HepG2 (cell line): ENCODE results near the gene GOLGA7B. TPM values are rescaled to one million over a fixed set of nuclear protein-coding genes. Genes with fewer than 3 reads are reported as not detected.

Experiments used
- ATAC-seq: fragments of 200-7000 bp; cut with Tn5 transposase; 3 replicates; pipeline ENCODE4 v1.9.1; 2020; ENCODE audit warnings: mild to moderate bottlenecking, moderate library complexity
- Bru-seq: library from RNA; stranded (reverse); fragments of 400-500 nt; gene quantifications from one replicate; lab custom pipeline; 2021; lab: Mats Ljungman, UMichigan
- BruChase-seq, 2 experiments: library from RNA; stranded (reverse); fragments of 400-500 nt; gene quantifications; one replicate each; lab custom pipeline; 2021; lab: Mats Ljungman, UMichigan
- BruUV-seq: library from RNA; stranded (reverse); fragments of 400-500 nt; replicated peaks from 2 replicates; lab custom pipeline; 2021; lab: Mats Ljungman, UMichigan
- CTCF ChIA-PET: fragments of 300-600 bp; formaldehyde crosslinking; extraction: SDS; loops from one replicate; lab custom pipeline; 2021; ENCODE audit warnings: low total read pairs, inconsistent platforms, low intra/inter-chr PET ratio; lab: Yijun Ruan, JAX
- POLR2A ChIA-PET: fragments of 350-600 bp; sonication (Branson Sonifier 250); formaldehyde crosslinking; loops from one replicate; lab custom pipeline; 2020; ENCODE audit warnings: antibody characterized with exemption, inconsistent platforms; lab: Yijun Ruan, JAX
- DNase-seq: peaks from one replicate; pipeline ENCODE4 v3.0.0-alpha.2; 2015; ENCODE audit warnings: low spot score
- FAIRE-seq: peaks from 3 replicates; lab custom pipeline; 2011; peaks lifted over from hg19 to GRCh38; lab: Jason Lieb, UNC
- H2AFZ ChIP-seq: one replicate; pipeline ENCODE4 v1.6.1; 2011; ENCODE audit warnings: low read length, inconsistent platforms
- H3K27ac ChIP-seq: fragments of 300-600 bp; 3 replicates; pipeline ENCODE4 v1.8.0; 2011; ENCODE audit warnings: mixed run types, mild to moderate bottlenecking, mixed read lengths, low read length, inconsistent platforms; ENCODE audit not compliant: insufficient read depth; ENCODE audit errors: extremely low read length
- H3K27me3 ChIP-seq, 2 experiments: fragments of 200-600 bp in 1 of 2; 2 replicates in 1 of 2; 3 replicates in 1 of 2; pipeline versions ENCODE4 v1.6.0 to v1.8.0; 2011; ENCODE audit warnings: low read length in 2 of 2, mild to moderate bottlenecking in 2 of 2, moderate library complexity in 2 of 2, inconsistent platforms in 1 of 2; ENCODE audit not compliant: insufficient read depth in 2 of 2, control insufficient read depth in 1 of 2
- H3K36me3 ChIP-seq, 2 experiments: fragments of 200-600 bp in 1 of 2; replicated peaks in 1 of 2; 2 replicates in 1 of 2; 3 replicates in 1 of 2; pipeline versions ENCODE4 v1.5.1 to v1.8.0; 2011; ENCODE audit warnings: low read length in 2 of 2, inconsistent platforms in 1 of 2; ENCODE audit not compliant: insufficient read depth in 2 of 2, control insufficient read depth in 1 of 2
- H3K4me1 ChIP-seq: 2 replicates; pipeline ENCODE4 v1.5.1; 2012; ENCODE audit warnings: low read length, inconsistent platforms; ENCODE audit not compliant: insufficient read depth
- H3K4me2 ChIP-seq: 2 replicates; pipeline ENCODE4 v1.6.0; 2011; ENCODE audit warnings: low read depth, low read length, inconsistent platforms
- H3K4me3 ChIP-seq, 3 experiments: fragments of 200-600 bp in 1 of 3; sonication (generic), shearing (Covaris generic) in 1 of 3; replicated peaks in 1 of 3; 2 replicates each; pipeline ENCODE4 v1.5.1; 2011 to 2016; ENCODE audit warnings: low read length in 3 of 3, inconsistent platforms in 2 of 3, low read depth in 2 of 3, mild to moderate bottlenecking in 2 of 3, control low read depth in 1 of 3, mixed read lengths in 1 of 3; ENCODE audit not compliant: insufficient read depth in 1 of 3
- H3K79me2 ChIP-seq: one replicate; pipeline ENCODE4 v1.6.1; 2011; ENCODE audit warnings: low read length, inconsistent platforms; ENCODE audit not compliant: insufficient read depth
- H3K9ac ChIP-seq: 2 replicates; pipeline ENCODE4 v1.6.0; 2011; ENCODE audit warnings: mild to moderate bottlenecking, low read depth, low read length, inconsistent platforms; ENCODE audit not compliant: insufficient read depth
- H3K9me3 ChIP-seq: 2 replicates; pipeline ENCODE4 v1.5.1; 2012; ENCODE audit warnings: mild to moderate bottlenecking, low read length
- H4K20me1 ChIP-seq: 2 replicates; pipeline ENCODE4 v1.6.0; 2011; ENCODE audit warnings: inconsistent platforms, mild to moderate bottlenecking, low read length, moderate library complexity; ENCODE audit not compliant: insufficient read depth
- HES4 ChIP-seq: sonication (generic); formaldehyde crosslinking; IDR thresholded peaks from 2 replicates; pipeline ENCODE4 v1.9.0; 2021; ENCODE audit warnings: mild to moderate bottlenecking, missing genetic modification reagents, borderline replicate concordance
- KLF16 ChIP-seq, 2 experiments: sonication (generic) in 1 of 2; formaldehyde crosslinking in 1 of 2; IDR thresholded peaks; 2 replicates each; pipeline versions ENCODE4 v1.6.1 to v1.8.0; 2016 to 2023; ENCODE audit warnings: missing genetic modification reagents in 2 of 2, missing compliant biosample characterization in 1 of 2
- SALL1 ChIP-seq: sonication (generic); formaldehyde crosslinking; IDR thresholded peaks from 2 replicates; pipeline ENCODE4 v1.8.0; 2022; ENCODE audit warnings: mild to moderate bottlenecking, missing genetic modification reagents
- SP5 ChIP-seq: IDR thresholded peaks from 2 replicates; pipeline ENCODE4 v1.6.1; 2016; ENCODE audit warnings: low read depth, borderline replicate concordance
- TMF1 ChIP-seq: sonication (generic); formaldehyde crosslinking; IDR thresholded peaks from 2 replicates; pipeline ENCODE4 v1.8.1; 2022; ENCODE audit warnings: low read depth, missing genetic modification reagents
- ZFP82 ChIP-seq: sonication (generic); formaldehyde crosslinking; IDR thresholded peaks from 2 replicates; pipeline ENCODE4 v1.5.1; 2020; ENCODE audit warnings: mild to moderate bottlenecking, missing genetic modification reagents, borderline replicate concordance
- ZMYM4 ChIP-seq: sonication (generic); formaldehyde crosslinking; IDR thresholded peaks from 2 replicates; pipeline ENCODE4 v1.8.1; 2023; ENCODE audit warnings: mild to moderate bottlenecking, missing genetic modification reagents
- ZNF180 ChIP-seq: sonication (generic); formaldehyde crosslinking; IDR thresholded peaks from 2 replicates; pipeline ENCODE4 v1.4.0; 2020; ENCODE audit warnings: low read depth, missing genetic modification reagents, borderline replicate concordance
- WGBS: methylation state at CpG from one replicate; pipeline ENCODE4 v1.1.6; 2017; ENCODE audit warnings: low lambda C conversion rate; 5-methylcytosine and 5-hydroxymethylcytosine counted together
- in situ Hi-C: cut with HindIII; loops from 2 replicates; pipeline ENCODE4 v1.10.0; 2017; ENCODE audit warnings: low pct_unique_long_range_greater_than_20kb; ENCODE audit not compliant: extremely low pct_ligation_motif_present
- intact Hi-C: fragments of 100-400 bp; cut with micrococcal nuclease; formaldehyde crosslinking; loops from one replicate; pipeline ENCODE4 v1.10.0; 2022; ENCODE audit not compliant: unreplicated experiment
- long read RNA-seq, 2 experiments: library from RNA in 1 of 2; library from polyadenylated mRNA in 1 of 2; stranded (forward) in 1 of 2; unstranded in 1 of 2; transcript quantifications; one replicate each; pipeline ENCODE4 v2.0.0, GENCODE V29; 2019 to 2022
- polyA minus RNA-seq, 3 experiments: library from RNA; depleted of rRNA, polyadenylated mRNA; stranded (reverse); fragments of >200 nt; gene quantifications; 2 replicates each; pipeline ENCODE4 v1.2.3, GENCODE V29; 2011; ENCODE audit warnings: low replicate concordance in 1 of 3
- polyA plus RNA-seq, 8 experiments: library from polyadenylated mRNA; depleted of rRNA in 3 of 8; stranded (reverse) in 7 of 8; unstranded in 1 of 8; fragments of >200 nt; fragmentation: Illumina TruSeq in 4 of 8; extraction: Trizol in 4 of 8; gene quantifications; 2 replicates each; pipeline versions ENCODE4 v1.2.1 to v1.2.3, GENCODE V29; 2011 to 2016; ENCODE audit warnings: low read depth in 4 of 8, missing spikeins in 1 of 8, mixed read lengths in 1 of 8; ENCODE audit not compliant: insufficient read depth in 1 of 8
- total RNA-seq, 5 experiments: library from RNA; depleted of rRNA; stranded (reverse); fragments of >200 nt; fragmentation: Illumina TruSeq; extraction: Trizol; gene quantifications; 2 replicates each; pipeline ENCODE4 v1.2.3, GENCODE V29; 2016; ENCODE audit warnings: low read depth in 1 of 5
- TF ChIP-seq, protein P1 (sequence below): IDR thresholded peaks from 2 replicates; pipeline ENCODE4 v1.6.1; 2016; ENCODE audit warnings: mild to moderate bottlenecking, missing biosample characterization, missing genetic modification reagents
- TF ChIP-seq, protein P2 (sequence below): sonication (generic); formaldehyde crosslinking; IDR thresholded peaks from 2 replicates; pipeline ENCODE4 v1.5.0; 2020; ENCODE audit warnings: missing genetic modification reagents
- TF ChIP-seq, protein P3 (sequence below): sonication (generic); formaldehyde crosslinking; IDR thresholded peaks from 2 replicates; pipeline ENCODE4 v1.4.0; 2020; ENCODE audit warnings: missing genetic modification reagents
- TF ChIP-seq, protein P4 (sequence below): IDR thresholded peaks from 2 replicates; pipeline ENCODE4 v1.6.1; 2016; ENCODE audit warnings: low read depth, control low read depth
- TF ChIP-seq, protein P5 (sequence below): sonication (generic); formaldehyde crosslinking; IDR thresholded peaks from 2 replicates; pipeline ENCODE4 v1.4.0; 2020; ENCODE audit warnings: missing genetic modification reagents

Gene GOLGA7B
- not detected in 2 replicates for total RNA-seq (2016; rRNA removed; fragmentation: Illumina TruSeq; extraction: Trizol)
- not detected in 2 replicates for total RNA-seq (2016; cell fraction: cytosol; rRNA removed; fragmentation: Illumina TruSeq; extraction: Trizol; ENCODE audit: low read depth)
- total RNA-seq (2016; cell fraction: insoluble cytoplasmic fraction; rRNA removed; fragmentation: Illumina TruSeq; extraction: Trizol), result not detected in 2 replicates
- total RNA-seq (2016; cell fraction: membrane; rRNA removed; fragmentation: Illumina TruSeq; extraction: Trizol), result not detected in 2 replicates
- total RNA-seq (2016; cell fraction: nucleus; rRNA removed; fragmentation: Illumina TruSeq; extraction: Trizol), result not detected in 2 replicates
- not detected in 2 replicates for polyA plus RNA-seq (2011; rRNA removed)
- 0.01 TPM in 2 replicates for polyA plus RNA-seq (2011; cell fraction: cytosol; rRNA removed)
- 0.05 and 0.07 TPM in 2 replicates for polyA plus RNA-seq (2011; cell fraction: nucleus; rRNA removed)
- 0.11 TPM in 1 of 2 replicates, not detected in the other for polyA plus RNA-seq (2012)
- not detected in 2 replicates for polyA plus RNA-seq (2016; cell fraction: cytosol; fragmentation: Illumina TruSeq; extraction: Trizol; ENCODE audit: low read depth)
- polyA plus RNA-seq (2016; cell fraction: insoluble cytoplasmic fraction; fragmentation: Illumina TruSeq; extraction: Trizol; ENCODE audit: low read depth), result not detected in 2 replicates
- not detected in 2 replicates for polyA plus RNA-seq (2016; cell fraction: membrane; fragmentation: Illumina TruSeq; extraction: Trizol; ENCODE audit: low read depth)
- polyA plus RNA-seq (2016; cell fraction: nucleus; fragmentation: Illumina TruSeq; extraction: Trizol; ENCODE audit: insufficient read depth, low read depth), result not detected in 2 replicates
- not detected in 2 replicates for polyA minus RNA-seq (2011; rRNA and poly(A)+ RNA removed; ENCODE audit: low replicate concordance)
- polyA minus RNA-seq (2011; cell fraction: cytosol; rRNA and poly(A)+ RNA removed), result not detected in 2 replicates
- polyA minus RNA-seq (2011; cell fraction: nucleus; rRNA and poly(A)+ RNA removed), result not detected in 2 replicates
- Bru-seq, nascent RNA, result not detected
- not detected for BruChase-seq, experiment 1, labeled RNA remaining after a 6-hour chase
- percentile 10 among the genes with signal in this experiment for BruChase-seq, experiment 2, labeled RNA remaining after a 2-hour chase
- long read RNA-seq, experiment 1, result 0 reads
- long read RNA-seq, experiment 2, result 0 reads

DNA sequence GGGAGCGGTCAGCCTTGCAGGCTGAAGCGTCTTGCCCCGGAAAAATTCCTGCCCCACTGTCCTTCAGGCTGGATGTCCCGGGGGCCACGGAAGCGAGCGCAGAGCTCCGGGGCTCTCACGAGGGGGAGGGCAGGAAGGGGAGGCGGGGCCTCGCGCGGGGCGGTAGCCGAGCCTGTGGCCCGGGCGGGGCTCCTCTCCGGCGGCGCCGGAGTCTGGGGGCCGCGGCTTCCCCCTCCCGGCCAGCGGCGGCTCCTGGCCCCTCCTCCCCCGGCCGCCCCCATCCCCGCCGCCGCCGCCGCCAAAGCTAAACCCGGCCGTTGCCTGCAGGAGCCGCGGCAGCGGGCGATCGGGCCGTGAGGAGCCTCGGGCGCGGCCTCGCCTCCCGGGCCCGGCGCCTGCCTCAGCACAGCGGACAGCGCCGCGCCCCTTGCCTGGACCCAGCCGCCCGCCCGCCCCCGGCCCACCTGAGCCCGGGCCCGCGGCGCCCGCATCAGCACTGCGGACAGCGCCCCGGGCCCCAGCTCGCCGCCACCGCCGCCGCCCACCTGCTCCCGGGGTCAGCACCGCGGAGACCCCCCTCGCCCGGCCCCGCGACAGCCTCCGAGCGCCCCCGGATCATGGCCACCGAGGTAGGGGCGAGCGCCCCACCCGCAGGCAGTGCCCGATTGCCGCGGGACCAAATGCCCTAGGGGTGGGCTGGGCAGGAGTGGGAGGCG, at the start of gene GOLGA7B:
Gene GOLGA7B, plus strand, starts transcription at position 157 of the 716 bp plus-strand sequence. Its CDS starts 461 bp downstream, at position 618.
- Histone ChIP-seq H3K36me3 (no peaks in the 10 kb centered on the region), H3K4me1 (no peaks in the 10 kb centered on the region), H3K9me3 (no peaks in the 10 kb centered on the region), H3K4me3 (peak within 1 kb of the TSS; percentile 24 to 34 (median 33); a peak in 3 of 6 replicates), H2AFZ (no peak within 1 kb of the TSS), H3K27ac (no peak within 1 kb of the TSS), H3K4me2 (peak within 1 kb of the TSS; percentile 42; the same call in 1 of the 2 replicates), H3K27me3 (peaks cover 0 to 26% of the 10 kb centered on the region in 2 experiments; a peak in 3 of 5 replicates), H3K9ac (no peak within 1 kb of the TSS), H3K79me2 (no peaks in the 10 kb centered on the region), H4K20me1 (0 out of 2 replicates have a peak, but pooled peaks cover 3% of the 10 kb centered on the region)
- ChIA-PET POLR2A (no interaction called here), CTCF (no interaction called here)
- intact Hi-C loops (no loop called here), in situ Hi-C loops (no loop called here)
- 33% methylated on average over 2 of the region's 87 CpGs for WGBS
- peak; percentile 96 for ATAC-seq
- peak; percentile 5 for DNase-seq
- no TSS peak for BruUV-seq
- FAIRE-seq, result no peak
- TF ChIP-seq TMF1 (0 out of 2 replicates have a peak, but pooled peaks have one; percentile 58), ZNF180 (CRISPR knock-in tag) (no peak), SALL1 (CRISPR knock-in tag) (peak; percentile 55; the same call in 1 of the 2 replicates), HES4 (CRISPR knock-in tag) (peak; percentile 80; the same call in 1 of the 2 replicates), SP5 (no peak), ZFP82 (no peak), ZMYM4 (CRISPR knock-in tag) (peak; percentile 41; the same call in 1 of the 2 replicates), KLF16 (CRISPR knock-in tag; IDR thresholded peaks at IDR 0.05) (0 out of 4 replicates have a peak, but pooled peaks of 1 of the 2 experiments have one; percentile 28)
- TF ChIP-seq, protein P1, sequence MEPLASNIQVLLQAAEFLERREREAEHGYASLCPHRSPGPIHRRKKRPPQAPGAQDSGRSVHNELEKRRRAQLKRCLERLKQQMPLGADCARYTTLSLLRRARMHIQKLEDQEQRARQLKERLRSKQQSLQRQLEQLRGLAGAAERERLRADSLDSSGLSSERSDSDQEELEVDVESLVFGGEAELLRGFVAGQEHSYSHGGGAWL (CRISPR knock-in tag), result peak; percentile 57; the same call in 1 of the 2 replicates
- TF ChIP-seq, protein P2, sequence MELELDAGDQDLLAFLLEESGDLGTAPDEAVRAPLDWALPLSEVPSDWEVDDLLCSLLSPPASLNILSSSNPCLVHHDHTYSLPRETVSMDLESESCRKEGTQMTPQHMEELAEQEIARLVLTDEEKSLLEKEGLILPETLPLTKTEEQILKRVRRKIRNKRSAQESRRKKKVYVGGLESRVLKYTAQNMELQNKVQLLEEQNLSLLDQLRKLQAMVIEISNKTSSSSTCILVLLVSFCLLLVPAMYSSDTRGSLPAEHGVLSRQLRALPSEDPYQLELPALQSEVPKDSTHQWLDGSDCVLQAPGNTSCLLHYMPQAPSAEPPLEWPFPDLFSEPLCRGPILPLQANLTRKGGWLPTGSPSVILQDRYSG (CRISPR knock-in tag), result 0 out of 2 replicates have a peak, but pooled peaks have one; percentile 51
- TF ChIP-seq, protein P3, sequence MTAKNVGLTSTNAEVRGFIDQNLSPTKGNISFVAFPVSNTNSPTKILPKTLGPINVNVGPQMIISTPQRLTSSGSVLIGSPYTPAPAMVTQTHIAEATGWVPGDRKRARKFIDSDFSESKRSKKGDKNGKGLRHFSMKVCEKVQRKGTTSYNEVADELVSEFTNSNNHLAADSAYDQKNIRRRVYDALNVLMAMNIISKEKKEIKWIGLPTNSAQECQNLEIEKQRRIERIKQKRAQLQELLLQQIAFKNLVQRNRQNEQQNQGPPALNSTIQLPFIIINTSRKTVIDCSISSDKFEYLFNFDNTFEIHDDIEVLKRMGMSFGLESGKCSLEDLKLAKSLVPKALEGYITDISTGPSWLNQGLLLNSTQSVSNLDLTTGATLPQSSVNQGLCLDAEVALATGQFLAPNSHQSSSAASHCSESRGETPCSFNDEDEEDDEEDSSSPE, result no peak
- TF ChIP-seq, protein P4, sequence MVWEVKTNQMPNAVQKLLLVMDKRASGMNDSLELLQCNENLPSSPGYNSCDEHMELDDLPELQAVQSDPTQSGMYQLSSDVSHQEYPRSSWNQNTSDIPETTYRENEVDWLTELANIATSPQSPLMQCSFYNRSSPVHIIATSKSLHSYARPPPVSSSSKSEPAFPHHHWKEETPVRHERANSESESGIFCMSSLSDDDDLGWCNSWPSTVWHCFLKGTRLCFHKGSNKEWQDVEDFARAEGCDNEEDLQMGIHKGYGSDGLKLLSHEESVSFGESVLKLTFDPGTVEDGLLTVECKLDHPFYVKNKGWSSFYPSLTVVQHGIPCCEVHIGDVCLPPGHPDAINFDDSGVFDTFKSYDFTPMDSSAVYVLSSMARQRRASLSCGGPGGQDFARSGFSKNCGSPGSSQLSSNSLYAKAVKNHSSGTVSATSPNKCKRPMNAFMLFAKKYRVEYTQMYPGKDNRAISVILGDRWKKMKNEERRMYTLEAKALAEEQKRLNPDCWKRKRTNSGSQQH, result peak; percentile 79; the same call in 1 of the 2 replicates
- TF ChIP-seq, protein P5, sequence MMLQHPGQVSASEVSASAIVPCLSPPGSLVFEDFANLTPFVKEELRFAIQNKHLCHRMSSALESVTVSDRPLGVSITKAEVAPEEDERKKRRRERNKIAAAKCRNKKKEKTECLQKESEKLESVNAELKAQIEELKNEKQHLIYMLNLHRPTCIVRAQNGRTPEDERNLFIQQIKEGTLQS, result no peak
